Muscle of leg (tissue), 11 donors: Measurements from ENCODE around the gene SLC39A11. TPM values are rescaled to one million over a fixed set of nuclear protein-coding genes. Genes with fewer than 3 reads are reported as not detected.
"Not testable (repeated sequence)": the region's sequence is repeated elsewhere in the genome, so short reads cannot be mapped to it uniquely, and the experiment has no call there.

ENCODE experiments used
- DNase-seq: peaks from one replicate; pipeline ENCODE4 v3.0.0; 2013
- H3K27ac ChIP-seq: one replicate; pipeline ENCODE4 v1.5.1; 2013; ENCODE audit warnings: mild to moderate bottlenecking, low read length, control low read depth
- H3K27me3 ChIP-seq: one replicate; pipeline ENCODE4 v1.6.1; 2013; ENCODE audit warnings: low read length; ENCODE audit not compliant: control insufficient read depth, insufficient read depth
- H3K36me3 ChIP-seq: one replicate; pipeline ENCODE4 v1.6.1; 2013; ENCODE audit warnings: low read length; ENCODE audit not compliant: control insufficient read depth, insufficient read depth
- H3K4me1 ChIP-seq: one replicate; pipeline ENCODE4 v1.6.1; 2013; ENCODE audit warnings: low read length; ENCODE audit not compliant: control insufficient read depth, insufficient read depth
- H3K4me3 ChIP-seq: one replicate; pipeline ENCODE4 v1.5.1; 2013; ENCODE audit warnings: low read length, control low read depth
- H3K9me3 ChIP-seq: replicated peaks from 2 replicates; pipeline ENCODE4 v1.6.1; 2013; ENCODE audit warnings: low read depth, low read length; ENCODE audit not compliant: control insufficient read depth
- WGBS: methylation state at CpG from one replicate; pipeline ENCODE4 v1.1.5; 2013; ENCODE audit warnings: missing lambda C conversion rate; ENCODE audit not compliant: insufficient coverage; 5-methylcytosine and 5-hydroxymethylcytosine counted together
- polyA plus RNA-seq, 8 donors: library from polyadenylated mRNA; unstranded; fragments of 120-200 nt; gene quantifications; one replicate each; pipeline versions ENCODE4 v1.2.1 to v1.2.3, GENCODE V29; 2013; ENCODE audit warnings: inconsistent platforms in 1 of 8, low replicate concordance in 1 of 8; ENCODE audit not compliant: insufficient read length in 8 of 8, insufficient read depth in 1 of 8
- total RNA-seq: library from RNA; stranded (reverse); fragments of 120-200 nt; gene quantifications from one replicate; pipeline ENCODE4 v1.2.4, GENCODE V29; 2013

Gene SLC39A11
- total and polyA plus RNA-seq, 9 donors, result 8.7 to 13.6 (median 10.0) TPM

DNA sequence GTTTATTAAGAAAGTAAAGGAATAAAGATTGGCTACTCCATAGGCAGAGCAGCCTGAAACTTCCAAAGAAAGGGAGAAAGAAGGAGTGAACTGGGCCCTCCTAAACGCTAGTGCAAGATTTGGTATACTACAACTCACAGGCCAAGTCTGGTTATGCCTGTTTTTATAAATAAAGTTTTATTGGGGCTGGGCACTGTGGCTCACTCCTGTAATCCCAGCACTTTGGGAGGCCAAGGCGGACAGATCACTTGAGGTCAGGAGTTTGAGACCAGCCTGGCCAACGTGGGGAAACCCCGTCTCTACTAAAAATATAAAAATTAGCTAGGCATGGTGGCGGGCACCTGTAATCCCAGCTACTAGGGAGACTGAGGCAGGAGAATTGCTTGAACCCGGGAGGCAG lies 39.0 kb upstream of the SLC39A11 start:
- DNase-seq, H3K27ac ChIP-seq, H3K4me3 ChIP-seq, H3K27me3 ChIP-seq, H3K9me3 ChIP-seq, H3K4me1 ChIP-seq, H3K36me3 ChIP-seq: not testable (repeated sequence)
- WGBS, result 93% methylated on average over 3 of the region's 6 CpGs

- Histone ChIP-seq H3K9me3 (no peaks in the 10 kb centered on the region), H3K4me3 (no peak overlapping the region), H3K27me3 (no peaks in the 10 kb centered on the region), H3K4me1 (no peaks in the 10 kb centered on the region), H3K27ac (no peak overlapping the region), H3K36me3 (no peaks in the 10 kb centered on the region)
- no peak for DNase-seq
- no CpG with 5 or more reads among the region's 3 CpGs for WGBS
Measured at GRCh38 chr17:73130977-73131376, 38.5 kb upstream of the SLC39A11 start.

GRCh38 chr17:73128496-73128895 lies 36.0 kb upstream of the SLC39A11 start:
- Histone ChIP-seq H3K4me3 (no peak overlapping the region), H3K4me1 (no peaks in the 10 kb centered on the region), H3K27ac (no peak overlapping the region), H3K9me3 (no peaks in the 10 kb centered on the region), H3K36me3 (no peaks in the 10 kb centered on the region), H3K27me3 (no peaks in the 10 kb centered on the region)
- DNase-seq, result peak; percentile 48
- 40% methylated on average over 2 of the region's 3 CpGs for WGBS

DNA sequence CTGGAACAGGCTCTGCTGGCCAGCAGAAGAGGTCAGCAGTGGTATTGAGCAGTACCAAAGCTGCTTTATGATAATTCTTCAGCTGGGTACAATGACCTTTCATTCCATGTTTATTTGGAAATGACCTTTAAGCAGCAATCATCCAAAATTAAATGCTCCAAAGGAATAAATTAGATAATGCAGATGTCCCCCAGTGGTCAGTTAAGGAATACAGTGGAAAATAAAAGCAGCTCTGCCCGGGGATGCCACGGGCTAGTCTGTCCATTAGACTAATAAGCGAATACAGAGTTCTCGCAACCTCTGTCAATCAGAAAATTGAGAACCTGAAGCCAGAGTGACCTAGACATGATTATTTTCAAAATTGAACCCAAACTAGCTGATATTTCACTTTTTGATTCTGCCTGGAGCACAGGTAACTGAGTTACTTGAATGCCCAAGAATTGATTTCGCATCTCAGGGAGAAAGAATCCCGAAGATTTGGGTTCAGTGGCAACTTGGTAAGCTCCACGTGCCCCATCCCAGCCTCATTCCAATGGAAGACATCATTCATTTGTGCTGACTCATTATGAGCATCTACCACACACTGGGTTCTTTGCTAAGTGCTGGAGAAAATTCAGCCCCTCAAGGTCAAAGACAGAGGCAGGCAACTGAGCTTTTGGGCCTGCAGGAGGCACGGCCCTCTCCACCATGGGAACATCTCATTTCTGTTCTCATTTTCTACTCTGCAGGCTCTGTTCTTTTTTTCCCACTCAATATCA lies 34.4 kb upstream of the SLC39A11 start:
- H3K4me1 ChIP-seq, result no peaks in the 10 kb centered on the region
- WGBS, result 74% methylated on average over 6 of the region's 8 CpGs

DNA sequence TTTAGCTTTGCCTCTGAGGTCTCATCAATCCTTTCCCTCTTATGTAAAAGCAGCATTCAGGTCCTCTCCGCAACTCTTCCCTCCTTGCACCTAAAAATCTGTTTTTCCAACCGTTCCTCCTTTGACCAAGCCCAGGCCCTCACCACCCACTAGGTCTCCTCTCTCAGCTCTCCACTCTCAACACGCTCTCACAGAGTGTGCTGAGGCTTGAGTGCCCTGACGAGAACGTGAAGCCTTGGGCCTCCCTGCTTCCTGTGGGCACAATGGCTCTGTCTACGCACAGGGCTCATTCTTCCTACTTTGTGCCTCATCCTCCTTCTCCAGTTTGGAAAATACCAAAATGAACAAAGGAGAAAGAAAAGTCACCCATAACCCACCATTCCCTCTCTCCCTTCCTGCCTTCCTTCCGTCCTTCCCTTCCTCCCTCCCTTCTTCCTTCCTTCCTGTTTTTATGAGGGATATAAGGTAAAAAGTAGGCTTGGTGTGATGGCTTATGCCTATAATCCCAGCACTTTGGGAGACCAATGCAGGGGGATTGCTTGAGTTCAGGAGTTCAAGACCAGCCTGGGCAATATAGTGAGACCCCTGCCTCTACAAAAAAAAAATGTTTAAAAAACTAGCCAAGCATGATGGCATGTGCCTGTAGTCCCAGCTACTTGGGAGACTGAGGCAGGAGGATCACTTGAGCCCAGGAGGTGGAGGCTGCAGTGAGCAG lies 31.3 kb upstream of the SLC39A11 start:
- Histone ChIP-seq H3K27ac (no peak overlapping the region), H3K9me3 (no peaks in the 10 kb centered on the region), H3K4me3 (no peak overlapping the region), H3K36me3 (no peaks in the 10 kb centered on the region), H3K4me1 (peaks cover 6% of the 10 kb centered on the region), H3K27me3 (no peaks in the 10 kb centered on the region)
- WGBS, result 71% methylated on average over 6 of the region's 7 CpGs
- DNase-seq, result no peak

More for the DNA sequence above, 34.4 kb upstream of the SLC39A11 start:
- no peak overlapping the region for H3K27ac ChIP-seq
- DNase-seq, result no peak
- no peak overlapping the region for H3K4me3 ChIP-seq
- no peaks in the 10 kb centered on the region for H3K9me3 ChIP-seq
- no peaks in the 10 kb centered on the region for H3K36me3 ChIP-seq
- no peaks in the 10 kb centered on the region for H3K27me3 ChIP-seq

- Histone ChIP-seq H3K36me3 (no peaks in the 10 kb centered on the region), H3K27ac (no peak overlapping the region), H3K27me3 (no peaks in the 10 kb centered on the region), H3K4me3 (no peak overlapping the region), H3K4me1 (peaks cover 13% of the 10 kb centered on the region), H3K9me3 (no peaks in the 10 kb centered on the region)
- 84% methylated on average over 4 of the region's 4 CpGs for WGBS
- DNase-seq, result no peak
Measured at GRCh38 chr17:73122953-73123605, 30.6 kb upstream of the SLC39A11 start.

DNA sequence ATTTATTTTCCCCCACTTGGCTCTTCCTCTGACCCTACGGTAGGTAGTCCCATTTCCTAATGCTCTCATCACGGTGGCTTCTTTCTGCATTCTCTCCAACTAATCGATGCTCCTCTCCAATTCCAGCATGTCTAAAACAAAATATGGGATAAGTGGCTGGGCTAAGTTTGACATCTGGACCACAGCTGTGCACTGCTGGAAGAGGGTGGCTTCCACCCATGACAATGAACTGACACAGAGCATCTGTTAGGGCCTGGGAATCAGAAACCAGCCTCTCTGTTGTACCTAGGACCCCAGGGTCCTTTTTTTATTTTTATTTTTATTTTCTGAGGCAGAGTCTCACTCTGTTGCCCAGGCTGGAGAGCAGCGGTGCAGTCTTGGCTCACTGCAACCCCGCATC lies 29.0 kb upstream of the SLC39A11 start:
- 95% methylated on average over 2 of the region's 5 CpGs for WGBS
- H3K27ac ChIP-seq, result no peak overlapping the region
- H3K4me1 ChIP-seq, result peaks cover 13% of the 10 kb centered on the region
- H3K36me3 ChIP-seq, result no peaks in the 10 kb centered on the region
- H3K9me3 ChIP-seq, result no peaks in the 10 kb centered on the region
- no peaks in the 10 kb centered on the region for H3K27me3 ChIP-seq
- DNase-seq, result peak; percentile 53
- no peak overlapping the region for H3K4me3 ChIP-seq

GRCh38 chr17:73119631-73120030 lies 27.1 kb upstream of the SLC39A11 start:
- no peak for DNase-seq
- no peak overlapping the region for H3K4me3 ChIP-seq
- H3K4me1 ChIP-seq, result peaks cover 13% of the 10 kb centered on the region
- whole genome bisulfite sequencing, result 84% methylated on average over 8 of the region's 10 CpGs
- H3K36me3 ChIP-seq, result no peaks in the 10 kb centered on the region
- no peaks in the 10 kb centered on the region for H3K27me3 ChIP-seq
- H3K9me3 ChIP-seq, result no peaks in the 10 kb centered on the region
- H3K27ac ChIP-seq, result no peak overlapping the region

DNA sequence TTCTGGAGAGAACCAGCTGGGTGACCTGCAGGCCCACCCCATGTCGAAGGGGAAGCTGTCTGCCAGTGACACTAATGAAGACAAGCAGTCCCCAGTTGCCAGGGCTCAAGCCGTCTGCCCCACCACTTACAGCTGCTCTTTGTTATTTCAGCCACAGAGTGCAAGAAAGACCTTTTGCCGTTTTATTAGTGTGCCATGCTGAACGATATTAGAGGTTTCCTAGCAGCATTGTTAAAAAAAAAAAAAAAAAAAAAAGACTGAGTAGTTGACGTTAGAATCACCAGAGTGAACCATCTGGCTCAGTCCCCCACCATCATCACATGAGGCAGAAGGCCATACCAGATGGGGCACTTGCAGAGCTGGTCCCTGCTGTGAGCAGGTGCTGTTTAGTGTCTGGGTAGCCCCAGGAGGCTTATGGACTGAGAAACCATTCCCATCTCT lies 26.5 kb upstream of the SLC39A11 start:
- Histone ChIP-seq H3K9me3 (no peaks in the 10 kb centered on the region), H3K4me1 (peaks cover 13% of the 10 kb centered on the region), H3K36me3 (no peaks in the 10 kb centered on the region), H3K4me3 (no peak overlapping the region), H3K27ac (no peak overlapping the region), H3K27me3 (no peaks in the 10 kb centered on the region)
- DNase-seq, result peak; percentile 29
- 13% methylated on average over 1 of the region's 5 CpGs for WGBS

GRCh38 chr17:73118139-73118538 lies 25.7 kb upstream of the SLC39A11 start:
- Histone ChIP-seq H3K4me1 (peaks cover 13% of the 10 kb centered on the region), H3K4me3 (no peak overlapping the region), H3K27ac (no peak overlapping the region), H3K36me3 (no peaks in the 10 kb centered on the region), H3K9me3 (no peaks in the 10 kb centered on the region), H3K27me3 (no peaks in the 10 kb centered on the region)
- WGBS, result 69% methylated on average over 3 of the region's 4 CpGs
- DNase-seq, result no peak
